Stomach (tissue), 4 donors: ENCODE measurements around the gene TMEM165.

Source experiments
- EP300 ChIP-seq: sonication (generic); formaldehyde crosslinking; IDR thresholded peaks from one replicate; pipeline ENCODE4 v1.6.1; 2017; ENCODE audit warnings: antibody characterized with exemption
- POLR2A ChIP-seq, 4 donors: fragments of 450-650 bp; IDR thresholded peaks; one replicate each; pipeline ENCODE4 v1.6.1; 2016; ENCODE audit warnings: antibody characterized with exemption in 4 of 4, control low read depth in 2 of 4, mild to moderate bottlenecking in 1 of 4, moderate library complexity in 1 of 4
- POLR2AphosphoS5 ChIP-seq, 3 donors: sonication (generic); formaldehyde crosslinking; IDR thresholded peaks; one replicate each; pipeline ENCODE4 v1.6.1; 2016; ENCODE audit warnings: antibody characterized with exemption in 3 of 3
- TF ChIP-seq, protein P1 (sequence below), 7 experiments: fragments of 450-650 bp in 4 of 7; fragments of 200-600 bp in 3 of 7; sonication (generic) in 3 of 7; IDR thresholded peaks; one replicate each; pipeline ENCODE4 v1.5.1; 2016 to 2019; ENCODE audit warnings: antibody characterized with exemption in 7 of 7, control low read depth in 2 of 7, mild to moderate bottlenecking in 1 of 7

DNA sequence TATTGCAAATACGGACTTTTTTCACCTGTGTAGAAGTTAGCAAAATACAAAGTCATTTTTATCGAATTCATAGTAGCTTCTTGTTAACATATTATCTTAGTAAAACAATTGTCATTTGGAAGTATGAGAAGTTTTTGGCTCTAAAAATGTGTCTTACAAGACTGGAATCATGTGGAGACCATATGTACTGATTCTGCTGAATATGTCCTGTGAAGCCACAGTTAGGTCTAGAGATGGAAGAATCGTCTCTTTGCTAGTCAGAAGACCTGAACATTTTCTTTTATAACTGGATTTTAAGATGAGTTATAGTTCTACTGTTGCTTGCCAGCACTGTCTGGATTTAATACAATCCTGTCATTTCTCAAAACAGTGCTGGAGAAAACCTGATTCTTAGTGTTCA, 29.0 kb downstream of the TMEM165 start:
- TF ChIP-seq, protein P1, sequence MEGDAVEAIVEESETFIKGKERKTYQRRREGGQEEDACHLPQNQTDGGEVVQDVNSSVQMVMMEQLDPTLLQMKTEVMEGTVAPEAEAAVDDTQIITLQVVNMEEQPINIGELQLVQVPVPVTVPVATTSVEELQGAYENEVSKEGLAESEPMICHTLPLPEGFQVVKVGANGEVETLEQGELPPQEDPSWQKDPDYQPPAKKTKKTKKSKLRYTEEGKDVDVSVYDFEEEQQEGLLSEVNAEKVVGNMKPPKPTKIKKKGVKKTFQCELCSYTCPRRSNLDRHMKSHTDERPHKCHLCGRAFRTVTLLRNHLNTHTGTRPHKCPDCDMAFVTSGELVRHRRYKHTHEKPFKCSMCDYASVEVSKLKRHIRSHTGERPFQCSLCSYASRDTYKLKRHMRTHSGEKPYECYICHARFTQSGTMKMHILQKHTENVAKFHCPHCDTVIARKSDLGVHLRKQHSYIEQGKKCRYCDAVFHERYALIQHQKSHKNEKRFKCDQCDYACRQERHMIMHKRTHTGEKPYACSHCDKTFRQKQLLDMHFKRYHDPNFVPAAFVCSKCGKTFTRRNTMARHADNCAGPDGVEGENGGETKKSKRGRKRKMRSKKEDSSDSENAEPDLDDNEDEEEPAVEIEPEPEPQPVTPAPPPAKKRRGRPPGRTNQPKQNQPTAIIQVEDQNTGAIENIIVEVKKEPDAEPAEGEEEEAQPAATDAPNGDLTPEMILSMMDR (IDR thresholded peaks at IDR 0.05) = no peak
- no peak for TF ChIP-seq POLR2AphosphoS5 (IDR thresholded peaks at IDR 0.05)
- TF ChIP-seq POLR2A (IDR thresholded peaks at IDR 0.05) = no peak
- no peak for TF ChIP-seq EP300
